Activated T-cell treated with anti-CD3 and anti-CD28 coated beads for 1 hour (primary cell): ENCODE results near the gene WDR64.
A peak's percentile ranks its signal among the peaks of the same experiment; 100 is the strongest.

ENCODE experiments used
- DNase-seq: peaks from one replicate; pipeline ENCODE4 v3.0.0-alpha.2; 2020; ENCODE audit warnings: low read depth

WDR64 gene

GRCh38 chr1:241631674-241632073 is 20.4 kb upstream of the WDR64 start:
- DNase-seq = no peak

- DNase-seq = no peak
Observed at GRCh38 chr1:241632987-241633386, 19.1 kb upstream of the WDR64 start.

DNA sequence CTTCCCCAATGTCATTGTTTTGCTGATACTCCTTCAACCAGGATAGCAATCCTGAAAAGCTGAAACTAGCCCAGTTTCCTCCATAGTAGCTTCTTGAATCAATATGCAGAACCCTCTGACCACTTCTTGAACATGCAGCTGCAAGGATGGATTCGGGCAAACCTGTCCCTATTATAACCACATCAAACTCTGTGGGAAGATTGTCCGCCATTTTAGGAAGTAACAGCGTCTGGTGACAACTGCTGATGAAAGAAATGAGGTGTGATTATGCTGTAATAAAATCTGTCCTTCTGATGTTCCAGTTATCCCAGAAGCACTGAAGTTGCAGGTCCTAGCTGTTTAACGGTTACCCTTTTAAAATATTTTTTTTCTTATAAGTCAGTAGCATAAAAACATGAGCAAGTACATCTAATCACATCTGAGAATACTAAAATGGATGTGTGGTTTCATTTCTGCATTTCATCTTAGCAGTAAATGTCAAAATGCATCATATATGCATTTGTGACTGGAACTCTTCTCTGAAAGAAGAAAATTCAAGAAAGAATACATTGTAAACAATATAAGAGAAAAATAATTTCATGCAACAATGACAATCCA is 16.4 kb upstream of the WDR64 start:
- no peak for DNase-seq

DNA sequence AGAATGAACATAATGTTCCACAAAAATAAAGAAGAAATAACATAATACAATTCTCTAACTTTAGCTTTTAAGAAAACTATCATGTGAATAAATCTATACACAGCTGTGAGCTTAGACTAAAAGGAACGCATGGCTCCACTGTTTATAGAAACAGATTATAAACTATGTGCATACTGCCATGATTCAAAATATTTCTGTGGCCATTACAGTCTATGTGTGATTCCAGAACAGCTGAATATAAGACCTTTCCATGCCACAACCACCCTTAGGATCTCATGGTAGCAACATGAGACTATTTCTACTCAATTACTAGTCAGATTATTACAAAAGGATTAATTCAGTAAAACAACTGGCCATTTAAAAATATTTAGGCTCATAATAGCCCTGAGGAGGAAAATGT is 15.8 kb upstream of the WDR64 start:
- no peak for DNase-seq

GRCh38 chr1:241637046-241637590 is 15.0 kb upstream of the WDR64 start:
- no peak for DNase-seq

- DNase-seq = no peak
Observed at GRCh38 chr1:241637604-241638003, 14.5 kb upstream of the WDR64 start.

DNA sequence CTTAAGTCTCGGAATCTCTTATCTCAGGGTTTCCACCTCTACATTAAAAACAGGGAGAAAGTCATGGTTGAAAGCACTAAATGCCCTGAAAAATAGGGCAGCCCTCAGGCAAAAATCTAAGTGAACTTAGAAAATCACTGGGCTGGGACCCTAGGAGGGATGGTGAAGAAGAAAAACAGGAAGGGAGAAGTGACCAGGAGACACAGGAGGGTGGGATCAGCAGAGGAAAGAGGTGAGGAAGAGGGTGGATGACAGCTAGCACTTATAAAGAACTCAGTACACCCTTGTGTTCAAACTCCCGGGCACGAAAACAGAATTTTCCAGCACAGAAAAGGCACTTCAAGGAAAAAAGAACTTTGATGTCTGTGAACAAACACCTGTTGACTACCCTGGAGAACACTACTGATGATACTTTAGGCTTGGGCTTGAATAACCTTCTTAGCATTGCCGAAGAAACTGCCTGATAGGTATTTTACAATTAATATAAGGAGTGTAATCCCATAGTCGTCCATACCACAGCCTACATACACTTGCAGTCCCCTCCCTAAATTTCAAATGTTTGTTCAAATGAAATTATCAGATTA is 13.9 kb upstream of the WDR64 start:
- no peak for DNase-seq

DNA sequence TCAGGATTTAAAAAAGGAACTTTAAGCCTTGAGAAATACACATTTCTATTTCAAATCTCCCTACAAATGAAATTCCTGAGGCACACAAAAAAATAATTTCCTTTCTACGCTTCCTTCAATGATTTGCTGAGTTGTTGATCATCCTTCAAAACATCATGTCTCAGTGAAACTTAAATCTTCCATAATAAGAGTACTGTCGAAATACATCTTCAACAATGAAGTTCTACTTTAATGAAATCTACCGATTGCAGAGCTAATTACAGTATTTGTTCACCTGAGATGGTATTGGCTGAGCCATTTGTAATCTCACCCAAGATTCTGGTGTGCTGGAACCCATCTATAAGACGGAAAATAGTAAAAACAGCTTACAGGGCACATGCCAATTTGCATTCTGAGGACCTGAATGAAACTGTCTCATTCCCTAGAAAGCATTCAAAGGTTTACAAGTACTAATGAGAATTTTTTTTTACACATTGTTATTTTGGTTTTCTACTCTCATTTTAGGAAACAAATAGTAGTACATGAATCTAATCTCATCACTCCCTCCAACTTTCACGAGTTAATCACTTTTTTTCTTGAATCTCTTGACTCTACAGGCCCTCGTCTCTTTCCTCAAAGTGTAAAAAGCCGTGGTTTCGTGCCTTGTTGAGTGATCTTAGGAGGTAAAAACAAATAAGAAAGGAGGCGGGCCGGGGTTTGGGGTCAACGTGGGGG is 13.0 kb upstream of the WDR64 start:
- DNase-seq = no peak

- peak; percentile 11 for DNase-seq
Observed at GRCh38 chr1:241639623-241640148, 12.4 kb upstream of the WDR64 start.

GRCh38 chr1:241640149-241640866 is 11.8 kb upstream of the WDR64 start, which contains the start of the genes CHML and OPN3:
Gene CHML (minus strand): TSS chr1:241640369. CDS start chr1:241635766, 4,603 bp downstream.
Gene OPN3 (minus strand): TSS chr1:241640369. CDS start chr1:241640254, 115 bp downstream.
- DNase-seq = peak; percentile 87

- DNase-seq = no peak
Observed at GRCh38 chr1:241640867-241641622, 11.0 kb upstream of the WDR64 start.

GRCh38 chr1:241641773-241642592 is 10.1 kb upstream of the WDR64 start:
- DNase-seq = no peak

DNA sequence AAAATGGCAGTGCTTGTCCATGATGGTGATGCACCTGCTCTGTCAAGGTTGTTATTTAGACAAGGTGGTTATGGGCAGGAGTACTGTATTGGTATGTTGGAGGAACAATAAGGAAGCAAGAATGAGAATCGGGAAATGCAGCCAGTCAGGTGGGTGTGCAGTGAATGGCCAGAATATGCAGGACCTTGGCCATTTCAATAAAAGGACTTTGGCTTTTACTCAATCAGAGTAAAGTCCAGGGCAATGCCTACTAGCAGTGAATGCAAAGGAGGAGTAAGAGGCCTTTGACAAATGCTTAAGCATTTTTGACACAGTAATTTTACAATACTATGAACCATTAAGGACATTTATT is 9.5 kb upstream of the WDR64 start:
- no peak for DNase-seq

- no peak for DNase-seq
Observed at GRCh38 chr1:241644259-241644658, 7.8 kb upstream of the WDR64 start.

DNA sequence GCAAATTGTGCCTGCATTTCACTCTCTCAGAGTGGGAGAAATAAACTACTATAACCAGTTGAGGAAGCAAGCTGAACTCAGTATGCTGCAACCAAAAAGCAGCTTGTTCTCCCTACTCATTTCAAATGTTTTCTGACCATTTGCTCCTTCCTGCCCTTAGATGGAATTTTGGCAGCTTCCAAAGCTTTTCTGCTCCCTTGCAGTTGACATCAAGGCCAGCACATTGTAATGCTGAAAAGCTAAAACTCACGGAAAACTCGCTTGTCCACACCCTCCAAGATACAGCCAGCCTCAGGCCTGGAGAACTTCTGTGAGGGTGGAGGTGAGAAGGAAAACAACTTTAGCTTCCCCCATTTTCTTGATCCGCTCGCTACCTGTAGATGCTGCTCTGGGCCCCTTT is 6.9 kb upstream of the WDR64 start:
- no peak for DNase-seq

GRCh38 chr1:241646201-241646600 is 5.9 kb upstream of the WDR64 start:
- no peak for DNase-seq

GRCh38 chr1:241647658-241648057 is 4.4 kb upstream of the WDR64 start:
- no peak for DNase-seq

DNA sequence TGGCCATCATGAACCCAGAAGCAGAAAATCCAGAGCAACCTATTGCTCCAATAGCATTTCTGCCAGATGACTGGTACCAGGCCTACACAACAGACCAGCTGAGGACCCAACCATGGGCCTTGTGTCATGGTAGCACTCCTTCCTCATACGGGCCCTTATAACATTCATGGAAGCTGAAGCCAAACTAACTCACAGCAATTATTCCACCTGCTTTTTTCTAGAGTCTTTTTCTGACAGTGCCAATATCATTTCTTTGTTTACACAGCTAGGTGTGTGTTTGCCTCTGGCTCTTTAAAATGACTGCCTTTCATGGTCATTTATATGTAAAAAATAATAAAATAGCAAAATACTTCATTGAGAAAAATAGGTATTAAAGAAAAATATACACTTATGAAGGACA is 3.9 kb upstream of the WDR64 start:
- no peak for DNase-seq

DNA sequence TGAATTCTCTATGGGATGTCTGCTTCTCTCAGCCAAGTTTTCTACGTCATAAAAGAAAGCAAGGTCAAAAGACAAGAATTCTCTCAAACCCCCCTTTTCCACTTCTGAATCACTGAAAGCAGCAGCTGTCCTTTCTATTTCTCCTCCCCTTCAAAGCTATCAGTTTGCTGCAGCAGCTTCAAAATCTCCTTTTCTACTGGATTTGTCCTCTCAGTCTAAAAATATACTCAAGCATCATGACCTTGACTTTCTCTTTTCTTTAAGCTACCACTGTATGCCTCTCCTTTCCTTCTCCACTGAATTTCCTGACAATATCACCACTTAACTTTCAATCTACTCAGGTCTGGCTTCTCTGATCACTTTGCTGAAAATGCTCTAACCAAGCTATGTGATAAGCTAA is 1.9 kb downstream of the WDR64 start:
- DNase-seq = no peak

DNA sequence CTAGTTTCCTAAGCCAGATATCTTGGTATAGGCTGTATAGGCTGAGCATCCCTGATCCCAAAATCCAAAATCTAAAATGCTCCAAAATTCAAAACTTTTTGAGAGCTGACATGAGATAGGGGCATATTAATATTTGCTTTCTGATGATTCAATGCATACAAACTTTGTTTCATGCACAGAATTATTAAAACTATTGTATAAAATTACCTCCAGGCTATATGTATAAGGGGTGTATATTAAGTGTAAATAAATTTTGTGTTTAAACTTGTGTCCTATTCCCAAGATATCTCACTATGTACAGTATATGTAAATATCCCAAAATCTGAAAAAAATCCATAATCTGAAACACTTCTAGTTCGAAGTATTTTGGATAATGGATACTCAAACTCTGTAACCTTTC is 2.6 kb downstream of the WDR64 start:
- DNase-seq = no peak
